ENCODE measurements around the gene ZNF778. TPM values are rescaled to one million over a fixed set of nuclear protein-coding genes. Genes with fewer than 3 reads are reported as not detected.

ZNF778 gene
- total and polyA plus RNA-seq, 2 of the 13 experiments (the other 11 are each of a cell fraction or from before 2014, with no cell fraction given), result 3.8 to 7.2 TPM

GRCh38 chr16:89221604-89222003 is 4.1 kb downstream of the ZNF778 start:
- peaks cover 8% of the 10 kb centered on the region for H3K79me2 ChIP-seq (ENCODE audit: insufficient read depth, low read length)
- ChIA-PET CTCF (ENCODE audit: low intra/inter-chr PET ratio, low total read pairs) (no interaction called here), POLR2A (no interaction called here)
- H3K4me1 ChIP-seq (ENCODE audit: insufficient read depth, low read length), result peaks cover 4% of the 10 kb centered on the region; the same call in 1 of the 2 replicates
- no peak overlapping the region for H3K4me3 ChIP-seq (replicated peaks in 1 of 3; ENCODE audit: insufficient read depth in 1 of 3, low read depth in 2 of 3, low read length in 3 of 3)
- no peak for DNase-seq (ENCODE audit: low spot score)
- no peaks in the 10 kb centered on the region for H3K9me3 ChIP-seq (ENCODE audit: low read length)
- H3K27me3 ChIP-seq (ENCODE audit: control insufficient read depth in 1 of 2, insufficient read depth in 2 of 2, low read length in 2 of 2), result no peaks in the 10 kb centered on the region; a peak in 1 of 5 replicates
- H2AFZ ChIP-seq (ENCODE audit: low read length), result no peak overlapping the region
- ATAC-seq, result no peak
- TF ChIP-seq RAD51 (IDR thresholded peaks at IDR 0.05; ENCODE audit: borderline replicate concordance) (0 out of 2 replicates have a peak, but pooled peaks have one; percentile 17), ZNF282 (IDR thresholded peaks at IDR 0.05; ENCODE audit: partially characterized antibody) (peak; percentile 52), ATF7 (IDR thresholded peaks at IDR 0.05) (peak; percentile 1; the same call in 1 of the 2 replicates), ATF7 (CRISPR knock-in tag; IDR thresholded peaks at IDR 0.05) (no peak), ZNF75D (CRISPR knock-in tag; IDR thresholded peaks at IDR 0.05; ENCODE audit: borderline replicate concordance) (no peak), RBM22 (optimal IDR thresholded peaks at IDR 0.05; ENCODE audit: low read length) (no peak), ZNF879 (CRISPR knock-in tag; IDR thresholded peaks at IDR 0.05) (no peak), IKZF4 (CRISPR knock-in tag; IDR thresholded peaks at IDR 0.05; ENCODE audit: borderline replicate concordance, low read depth, not compliant biosample characterization) (no peak), ATM (IDR thresholded peaks at IDR 0.05; ENCODE audit: borderline replicate concordance) (0 out of 2 replicates have a peak, but pooled peaks have one; percentile 10), FOXP1 (IDR thresholded peaks at IDR 0.05) (0 out of 2 replicates have a peak, but pooled peaks have one; percentile 27), FOXP1 (CRISPR knock-in tag; IDR thresholded peaks at IDR 0.05) (no peak), ATF7-NPFF (CRISPR knock-in tag; IDR thresholded peaks at IDR 0.05; ENCODE audit: low read depth) (no peak), NBN (conservative IDR thresholded peaks at IDR 0.05) (0 out of 2 replicates have a peak, but pooled peaks have one; percentile 88), MIXL1 (CRISPR knock-in tag; IDR thresholded peaks at IDR 0.05) (no peak), PHB2 (IDR thresholded peaks at IDR 0.05; ENCODE audit: partially characterized antibody) (peak; percentile 86), NONO (IDR thresholded peaks at IDR 0.05) (no peak), NONO (CRISPR knock-in tag; conservative IDR thresholded peaks at IDR 0.05) (no peak)
- in situ Hi-C loops (cut with HindIII; ENCODE audit: extremely low pct_ligation_motif_present, low pct_unique_long_range_greater_than_20kb), result no loop called here
- 92% methylated on average over 3 of the region's 3 CpGs for whole genome bisulfite sequencing (ENCODE audit: low lambda C conversion rate)
- intact Hi-C loops (cut with micrococcal nuclease; ENCODE audit: unreplicated experiment), result no loop called here
- peak; percentile 43 for FAIRE-seq
- no peak overlapping the region for H3K27ac ChIP-seq (ENCODE audit: extremely low read length, insufficient read depth, low read length)
- peaks cover 22 to 37% of the 10 kb centered on the region in 2 experiments for H3K36me3 ChIP-seq (replicated peaks in 1 of 2; ENCODE audit: control insufficient read depth in 1 of 2, insufficient read depth in 2 of 2, low read length in 2 of 2)
- no TSS peak for BruUV-seq (replicated peaks)
- H4K20me1 ChIP-seq (ENCODE audit: insufficient read depth, low read length), result no peaks in the 10 kb centered on the region
- no peak overlapping the region for H3K4me2 ChIP-seq (ENCODE audit: low read depth, low read length)
- H3K9ac ChIP-seq (ENCODE audit: insufficient read depth, low read depth, low read length), result no peak overlapping the region

All from HepG2 (cell line).